ENCODE data around the gene TIRAP. TPM values are rescaled to one million over a fixed set of nuclear protein-coding genes. Genes with fewer than 3 reads are reported as not detected.

TIRAP gene
- total and polyA plus RNA-seq, 9 of the 15 experiments (the other 6 are each of a cell fraction or from before 2014, with no cell fraction given): 0.60 to 8.7 (median 3.7) TPM

DNA sequence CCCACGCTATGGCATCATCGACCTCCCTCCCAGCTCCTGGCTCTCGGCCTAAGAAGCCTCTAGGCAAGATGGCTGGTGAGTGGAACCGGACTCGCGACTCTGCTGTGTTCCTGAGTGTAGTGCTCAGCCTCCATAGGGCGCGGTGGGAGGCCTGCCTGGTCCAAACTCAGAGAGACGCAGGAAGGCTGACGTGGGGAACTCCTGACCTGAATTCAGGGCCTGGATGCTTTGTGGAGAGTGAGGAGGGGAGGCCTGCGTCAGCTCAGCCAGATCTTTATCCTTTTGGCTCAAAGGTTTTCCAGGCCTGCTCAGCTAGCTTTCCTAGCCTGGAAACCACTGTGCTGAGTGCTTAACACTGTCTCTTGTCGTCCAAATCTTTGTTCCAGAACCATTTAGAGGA is 8.0 kb downstream of the TIRAP start (continued):
- TF ChIP-seq, protein P1, sequence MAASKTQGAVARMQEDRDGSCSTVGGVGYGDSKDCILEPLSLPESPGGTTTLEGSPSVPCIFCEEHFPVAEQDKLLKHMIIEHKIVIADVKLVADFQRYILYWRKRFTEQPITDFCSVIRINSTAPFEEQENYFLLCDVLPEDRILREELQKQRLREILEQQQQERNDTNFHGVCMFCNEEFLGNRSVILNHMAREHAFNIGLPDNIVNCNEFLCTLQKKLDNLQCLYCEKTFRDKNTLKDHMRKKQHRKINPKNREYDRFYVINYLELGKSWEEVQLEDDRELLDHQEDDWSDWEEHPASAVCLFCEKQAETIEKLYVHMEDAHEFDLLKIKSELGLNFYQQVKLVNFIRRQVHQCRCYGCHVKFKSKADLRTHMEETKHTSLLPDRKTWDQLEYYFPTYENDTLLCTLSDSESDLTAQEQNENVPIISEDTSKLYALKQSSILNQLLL (CRISPR knock-in tag; IDR thresholded peaks at IDR 0.05; ENCODE audit: borderline replicate concordance): no peak
- TF ChIP-seq GATAD2B (IDR thresholded peaks at IDR 0.05; ENCODE audit: borderline replicate concordance): no peak

DNA sequence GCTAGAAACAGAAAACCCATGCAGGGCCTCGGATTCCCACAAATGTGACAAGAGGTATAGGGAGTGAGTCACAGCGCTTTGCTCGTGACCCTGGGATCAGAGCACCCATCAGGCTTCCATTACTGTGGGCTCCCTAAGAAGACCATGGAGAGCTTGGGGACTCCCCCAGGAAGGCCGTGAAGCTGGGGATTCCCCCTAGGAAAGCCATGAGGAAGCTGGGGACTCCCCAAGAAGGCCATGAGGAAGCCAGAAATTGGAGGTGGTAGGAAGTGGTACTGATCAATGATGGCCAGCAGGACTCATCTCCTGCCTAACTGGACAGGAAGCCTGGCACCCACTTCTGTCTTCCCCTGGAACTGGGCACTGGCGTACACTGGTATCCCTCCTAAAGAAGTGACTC is 10.8 kb downstream of the TIRAP start:
- no peak overlapping the region; a peak in 1 of 4 replicates for H3K9ac ChIP-seq (ENCODE audit: insufficient read depth in 1 of 2, low read depth in 2 of 2, low read length in 2 of 2)
- no peak overlapping the region for H2AFZ ChIP-seq (ENCODE audit: low read depth, low read length)
- H3K4me3 ChIP-seq: no peak overlapping the region
- H3K4me2 ChIP-seq (ENCODE audit: insufficient read depth, low read length): no peak overlapping the region
- H4K20me1 ChIP-seq (replicated peaks; ENCODE audit: control insufficient read depth, insufficient read depth, low read length): no peaks in the 10 kb centered on the region
- no TSS peak for BruUV-seq (replicated peaks)
- DNase-seq (ENCODE audit: extremely low read depth in 1 of 4, low spot score in 3 of 4) (no peak), ATAC-seq (no peak), FAIRE-seq (no peak)
- no peaks in the 10 kb centered on the region for H3K79me2 ChIP-seq (ENCODE audit: control insufficient read depth, insufficient read depth, low read length)
- no peak overlapping the region for H3K27ac ChIP-seq (ENCODE audit: extremely low read depth, low read depth, low read length)
- H3K4me1 ChIP-seq (replicated peaks in 1 of 2; ENCODE audit: control insufficient read depth in 2 of 2, insufficient read depth in 2 of 2, low read length in 2 of 2): no peaks in the 10 kb centered on the region; a peak in 1 of 5 replicates
- in situ Hi-C loops (cut with MboI) (no loop called here), intact Hi-C loops (cut with micrococcal nuclease) (no loop called here)
- CTCF ChIA-PET (ENCODE audit: low intra/inter-chr PET ratio): no interaction called here
- TF ChIP-seq, protein P2, sequence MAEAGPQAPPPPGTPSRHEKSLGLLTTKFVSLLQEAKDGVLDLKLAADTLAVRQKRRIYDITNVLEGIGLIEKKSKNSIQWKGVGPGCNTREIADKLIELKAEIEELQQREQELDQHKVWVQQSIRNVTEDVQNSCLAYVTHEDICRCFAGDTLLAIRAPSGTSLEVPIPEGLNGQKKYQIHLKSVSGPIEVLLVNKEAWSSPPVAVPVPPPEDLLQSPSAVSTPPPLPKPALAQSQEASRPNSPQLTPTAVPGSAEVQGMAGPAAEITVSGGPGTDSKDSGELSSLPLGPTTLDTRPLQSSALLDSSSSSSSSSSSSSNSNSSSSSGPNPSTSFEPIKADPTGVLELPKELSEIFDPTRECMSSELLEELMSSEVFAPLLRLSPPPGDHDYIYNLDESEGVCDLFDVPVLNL (CRISPR knock-in tag; IDR thresholded peaks at IDR 0.05; ENCODE audit: low read depth): no peak
- TF ChIP-seq LARP7 (IDR thresholded peaks at IDR 0.05) (no peak), ZC3H8 (IDR thresholded peaks at IDR 0.05) (no peak), ZNF644 (tag; IDR thresholded peaks at IDR 0.05; ENCODE audit: low read depth) (no peak), ZNF175 (CRISPR knock-in tag; IDR thresholded peaks at IDR 0.05; ENCODE audit: low read depth) (no peak), TFAM (CRISPR knock-in tag; conservative IDR thresholded peaks at IDR 0.05) (no peak), PHF8 (IDR thresholded peaks at IDR 0.05; ENCODE audit: borderline replicate concordance, low read length) (no peak), L3MBTL2 (IDR thresholded peaks at IDR 0.05) (no peak), SAFB2 (IDR thresholded peaks at IDR 0.05; ENCODE audit: borderline replicate concordance, low read depth, low read length, severe bottlenecking) (no peak)
- TF ChIP-seq, protein P3, sequence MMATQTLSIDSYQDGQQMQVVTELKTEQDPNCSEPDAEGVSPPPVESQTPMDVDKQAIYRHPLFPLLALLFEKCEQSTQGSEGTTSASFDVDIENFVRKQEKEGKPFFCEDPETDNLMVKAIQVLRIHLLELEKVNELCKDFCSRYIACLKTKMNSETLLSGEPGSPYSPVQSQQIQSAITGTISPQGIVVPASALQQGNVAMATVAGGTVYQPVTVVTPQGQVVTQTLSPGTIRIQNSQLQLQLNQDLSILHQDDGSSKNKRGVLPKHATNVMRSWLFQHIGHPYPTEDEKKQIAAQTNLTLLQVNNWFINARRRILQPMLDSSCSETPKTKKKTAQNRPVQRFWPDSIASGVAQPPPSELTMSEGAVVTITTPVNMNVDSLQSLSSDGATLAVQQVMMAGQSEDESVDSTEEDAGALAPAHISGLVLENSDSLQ (IDR thresholded peaks at IDR 0.05): no peak
- TF ChIP-seq, protein P4, sequence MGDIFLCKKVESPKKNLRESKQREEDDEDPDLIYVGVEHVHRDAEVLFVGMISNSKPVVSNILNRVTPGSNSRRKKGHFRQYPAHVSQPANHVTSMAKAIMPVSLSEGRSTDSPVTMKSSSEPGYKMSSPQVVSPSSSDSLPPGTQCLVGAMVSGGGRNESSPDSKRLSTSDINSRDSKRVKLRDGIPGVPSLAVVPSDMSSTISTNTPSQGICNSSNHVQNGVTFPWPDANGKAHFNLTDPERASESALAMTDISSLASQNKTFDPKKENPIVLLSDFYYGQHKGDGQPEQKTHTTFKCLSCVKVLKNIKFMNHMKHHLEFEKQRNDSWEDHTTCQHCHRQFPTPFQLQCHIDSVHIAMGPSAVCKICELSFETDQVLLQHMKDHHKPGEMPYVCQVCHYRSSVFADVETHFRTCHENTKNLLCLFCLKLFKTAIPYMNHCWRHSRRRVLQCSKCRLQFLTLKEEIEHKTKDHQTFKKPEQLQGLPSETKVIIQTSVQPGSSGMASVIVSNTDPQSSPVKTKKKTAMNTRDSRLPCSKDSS (IDR thresholded peaks at IDR 0.05; ENCODE audit: low read depth, partially characterized antibody): no peak
- H3K36me3 ChIP-seq (ENCODE audit: control insufficient read depth, insufficient read depth, low read length): peaks cover 18% of the 10 kb centered on the region; the same call in 1 of the 3 replicates
- 70% methylated on average over 5 of the region's 5 CpGs for WGBS (ENCODE audit: insufficient coverage, low coverage, missing lambda C conversion rate)
- H3K9me3 ChIP-seq (replicated peaks; ENCODE audit: control insufficient read depth, insufficient read depth, low read depth, low read length): no peaks in the 10 kb centered on the region
- POLR2A ChIA-PET: no interaction called here
- H3K27me3 ChIP-seq (ENCODE audit: control insufficient read depth in 2 of 2, insufficient read depth in 2 of 2, low read length in 2 of 2): no peaks in the 10 kb centered on the region
- H3K9me1 ChIP-seq (ENCODE audit: control insufficient read depth, insufficient read depth, low read length): no peaks in the 10 kb centered on the region

All from K562 (cell line).